H9 (cell line): ENCODE results near the gene CREB5. TPM values are rescaled to one million over a fixed set of nuclear protein-coding genes. Genes with fewer than 3 reads are reported as not detected.

Experiments used
- DNase-seq: peaks from one replicate; pipeline ENCODE4 v3.0.0-alpha.2; 2017
- H2AFZ ChIP-seq: one replicate; pipeline ENCODE4 v1.6.1; 2013; ENCODE audit warnings: mild to moderate bottlenecking, low read length, control low read depth, moderate library complexity
- H2AK5ac ChIP-seq: 2 replicates; pipeline ENCODE4 v1.6.1; 2013; ENCODE audit warnings: low read length, control low read depth, mixed read lengths; ENCODE audit not compliant: insufficient read length
- H2BK120ac ChIP-seq: one replicate; pipeline ENCODE4 v1.6.1; 2013; ENCODE audit warnings: low read depth, mild to moderate bottlenecking, low read length, control low read depth, inconsistent platforms; ENCODE audit not compliant: poor library complexity, severe bottlenecking
- H2BK12ac ChIP-seq: 2 replicates; pipeline ENCODE4 v1.6.1; 2013; ENCODE audit warnings: low read length, control low read depth, mixed read lengths, low read depth; ENCODE audit not compliant: insufficient read length
- H2BK15ac ChIP-seq: 2 replicates; pipeline ENCODE4 v1.6.1; 2013; ENCODE audit warnings: low read depth, low read length, control low read depth
- H2BK20ac ChIP-seq: one replicate; pipeline ENCODE4 v1.6.1; 2013; ENCODE audit warnings: low read depth, mild to moderate bottlenecking, low read length, control low read depth, inconsistent platforms; ENCODE audit not compliant: poor library complexity, severe bottlenecking
- H2BK5ac ChIP-seq: 2 replicates; pipeline ENCODE4 v1.6.1; 2013; ENCODE audit warnings: low read length, control low read depth, mixed read lengths; ENCODE audit not compliant: insufficient read length
- H3K14ac ChIP-seq: 2 replicates; pipeline ENCODE4 v1.6.1; 2013; ENCODE audit warnings: low read length, control low read depth; ENCODE audit not compliant: insufficient read depth
- H3K18ac ChIP-seq: 2 replicates; pipeline ENCODE4 v1.6.1; 2013; ENCODE audit warnings: low read depth, mild to moderate bottlenecking, mixed read lengths, low read length, control low read depth; ENCODE audit not compliant: insufficient read length
- H3K23ac ChIP-seq: 2 replicates; pipeline ENCODE4 v1.6.1; 2013; ENCODE audit warnings: low read length, control low read depth, mixed read lengths, low read depth; ENCODE audit not compliant: insufficient read length
- H3K23me2 ChIP-seq: 2 replicates; pipeline ENCODE4 v1.6.1; 2013; ENCODE audit warnings: low read depth, mild to moderate bottlenecking, mixed read lengths, low read length, control low read depth; ENCODE audit not compliant: insufficient read length, poor library complexity, severe bottlenecking
- H3K27ac ChIP-seq: 2 replicates; pipeline ENCODE4 v1.5.1; 2013; ENCODE audit warnings: low read length, control low read depth, mixed read lengths, low read depth; ENCODE audit not compliant: insufficient read length
- H3K27me3 ChIP-seq: 2 replicates; pipeline ENCODE4 v1.6.1; 2013; ENCODE audit warnings: low read length, control low read depth, inconsistent platforms; ENCODE audit not compliant: insufficient read depth
- H3K4ac ChIP-seq: 2 replicates; pipeline ENCODE4 v1.6.1; 2013; ENCODE audit warnings: low read depth, mild to moderate bottlenecking, control low read depth, inconsistent platforms, low read length, moderate library complexity
- H3K4me1 ChIP-seq: 2 replicates; pipeline ENCODE4 v1.6.1; 2013; ENCODE audit warnings: low read length, control low read depth, inconsistent platforms; ENCODE audit not compliant: insufficient read depth
- H3K4me2 ChIP-seq: 2 replicates; pipeline ENCODE4 v1.6.1; 2013; ENCODE audit warnings: low read length, control low read depth, mixed read lengths; ENCODE audit not compliant: insufficient read length, insufficient read depth
- H3K56ac ChIP-seq: 2 replicates; pipeline ENCODE4 v1.6.1; 2013; ENCODE audit warnings: low read depth, mild to moderate bottlenecking, mixed read lengths, low read length, control low read depth; ENCODE audit not compliant: insufficient read length
- H3K79me1 ChIP-seq: 2 replicates; pipeline ENCODE4 v1.6.1; 2013; ENCODE audit warnings: low read depth, mild to moderate bottlenecking, moderate library complexity, low read length, control low read depth, inconsistent platforms; ENCODE audit not compliant: insufficient read depth, poor library complexity, severe bottlenecking
- H3K79me2 ChIP-seq: 2 replicates; pipeline ENCODE4 v1.6.1; 2013; ENCODE audit warnings: low read length, control low read depth, inconsistent platforms; ENCODE audit not compliant: insufficient read depth
- H3K9ac ChIP-seq: 2 replicates; pipeline ENCODE4 v1.6.1; 2013; ENCODE audit warnings: low read length, control low read depth, mixed read lengths; ENCODE audit not compliant: insufficient read length; ENCODE audit errors: extremely low read depth
- H3K9me3 ChIP-seq: one replicate; pipeline ENCODE4 v1.6.1; 2013; ENCODE audit warnings: low read depth, low read length, inconsistent platforms; ENCODE audit not compliant: control insufficient read depth
- H3T11ph ChIP-seq: one replicate; pipeline ENCODE4 v1.6.1; 2013; ENCODE audit warnings: mild to moderate bottlenecking, low read length, control low read depth, inconsistent platforms
- H4K20me1 ChIP-seq: one replicate; pipeline ENCODE4 v1.6.1; 2013; ENCODE audit not compliant: control insufficient read depth, insufficient read length, insufficient read depth
- H4K5ac ChIP-seq: 2 replicates; pipeline ENCODE4 v1.6.1; 2013; ENCODE audit warnings: low read depth, mild to moderate bottlenecking, mixed read lengths, low read length, control low read depth; ENCODE audit not compliant: insufficient read length
- H4K8ac ChIP-seq: replicated peaks from 2 replicates; pipeline ENCODE4 v1.6.1; 2013; ENCODE audit warnings: low read length, control low read depth, mixed read lengths, low read depth; ENCODE audit not compliant: insufficient read length
- H4K91ac ChIP-seq: 2 replicates; pipeline ENCODE4 v1.6.1; 2013; ENCODE audit warnings: low read depth, mild to moderate bottlenecking, moderate library complexity, mixed read lengths, low read length, control low read depth; ENCODE audit not compliant: insufficient read length
- H3K27ac Mint-ChIP-seq, 3 experiments: 2 replicates in 2 of 3; 3 replicates in 1 of 3; pipeline ENCODE4 v1.8.0; 2020 to 2021; ENCODE audit warnings: mixed read lengths in 3 of 3, mild to moderate bottlenecking in 1 of 3, moderate library complexity in 1 of 3
- H3K27me3 Mint-ChIP-seq: 2 replicates; pipeline ENCODE4 v1.8.0; 2021; ENCODE audit warnings: low read depth, mild to moderate bottlenecking, moderate library complexity, mixed read lengths
- H3K36me3 Mint-ChIP-seq, 3 experiments: 2 replicates in 2 of 3; 3 replicates in 1 of 3; pipeline ENCODE4 v1.8.0; 2020 to 2021; ENCODE audit warnings: low read depth in 3 of 3, mixed read lengths in 3 of 3; ENCODE audit not compliant: insufficient read depth in 1 of 3
- H3K4me1 Mint-ChIP-seq, 2 experiments: 2 replicates each; pipeline ENCODE4 v1.8.0; 2020; ENCODE audit warnings: mixed read lengths in 2 of 2
- H3K4me3 Mint-ChIP-seq, 2 experiments: 2 replicates in 1 of 2; 3 replicates in 1 of 2; pipeline ENCODE4 v1.8.0; 2020 to 2021; ENCODE audit warnings: mild to moderate bottlenecking in 2 of 2, mixed read lengths in 2 of 2, moderate library complexity in 1 of 2
- H3K9me3 Mint-ChIP-seq, 2 experiments: 2 replicates in 1 of 2; 3 replicates in 1 of 2; pipeline ENCODE4 v1.8.0; 2020; ENCODE audit warnings: mild to moderate bottlenecking in 2 of 2, mixed read lengths in 2 of 2, moderate library complexity in 1 of 2
- WGBS: extraction: QIAGEN DNeasy Blood & Tissue Kit; methylation state at CpG from one replicate; pipeline ENCODE4 v1.1.7; 2013; ENCODE audit warnings: missing lambda C conversion rate, low lambda C conversion rate, mixed read lengths; ENCODE audit not compliant: insufficient read length; ENCODE audit errors: extremely low coverage; 5-methylcytosine and 5-hydroxymethylcytosine counted together
- total RNA-seq: library from RNA; stranded (reverse); gene quantifications from 2 replicates; pipeline ENCODE4 v1.2.1, GENCODE V29; 2021
- TF ChIP-seq, protein P1 (sequence below): fragments of 200-600 bp; sonication (generic); conservative IDR thresholded peaks from 3 replicates; pipeline ENCODE4 v1.8.0; 2021; ENCODE audit warnings: antibody characterized with exemption, mild to moderate bottlenecking

CREB5 gene
- total RNA-seq, 1 experiment from 2014 or later: 4.0 TPM

DNA sequence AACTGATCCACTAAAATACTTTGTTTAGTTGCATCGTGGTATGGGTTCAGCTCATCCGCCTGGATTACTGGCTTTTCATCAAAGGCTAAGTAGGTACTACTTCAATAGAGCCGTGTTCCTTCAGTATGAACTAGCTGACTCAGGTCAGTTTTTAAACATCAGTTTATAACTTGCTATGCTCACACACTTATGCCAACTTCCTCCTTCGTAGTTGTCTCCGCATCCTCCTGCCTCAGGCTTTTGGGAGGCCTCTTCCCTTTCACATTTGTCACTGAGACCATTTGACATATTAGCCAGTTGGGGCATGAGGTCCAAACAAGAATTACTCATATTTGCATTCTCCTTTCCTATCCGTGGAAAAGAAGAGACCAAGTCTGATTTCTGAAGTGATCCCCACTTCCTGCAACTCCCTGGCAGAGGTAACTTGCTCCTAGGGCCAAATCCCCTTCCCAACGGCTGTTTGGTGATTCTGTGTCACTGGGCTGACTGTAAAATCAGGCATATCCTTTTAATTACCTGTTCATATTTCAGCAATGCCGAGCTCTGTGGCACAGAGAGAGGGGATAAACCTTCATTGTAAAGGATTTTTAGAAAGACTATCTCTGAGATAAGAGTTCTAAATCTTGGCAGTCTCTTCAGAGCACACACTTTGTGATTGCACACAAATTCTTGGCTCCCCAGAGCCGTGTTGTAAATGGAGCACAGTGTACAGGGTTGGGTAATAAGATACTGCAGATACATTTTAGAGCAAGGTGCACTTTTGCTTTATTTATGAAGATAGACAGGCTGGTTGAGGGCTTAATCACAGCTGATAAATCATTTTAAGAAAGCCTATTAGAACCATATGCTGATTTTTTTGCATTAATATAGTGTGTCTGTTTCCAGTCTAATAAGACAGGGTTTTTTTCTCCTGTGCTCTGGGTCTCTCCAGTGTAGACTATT lies 108.0 kb downstream of the CREB5 start:
- Histone ChIP-seq H3K56ac (no peak overlapping the region), H2BK15ac (no peak overlapping the region), H3K27ac (no peak overlapping the region), H4K8ac (no peak overlapping the region), H2AK5ac (no peak overlapping the region), H3K4me2 (no peak overlapping the region), H3K4me1 (peaks cover 14% of the 10 kb centered on the region), H3K18ac (no peak overlapping the region), H3K79me1 (no peaks in the 10 kb centered on the region), H4K20me1 (no peaks in the 10 kb centered on the region), H2BK120ac (no peak overlapping the region), H3T11ph (no peak overlapping the region), H2AFZ (no peak overlapping the region), H3K23ac (no peak overlapping the region), H4K5ac (no peak overlapping the region), H3K4ac (no peak overlapping the region), H3K23me2 (no peaks in the 10 kb centered on the region), H3K27me3 (no peaks in the 10 kb centered on the region), H2BK5ac (no peak overlapping the region), H2BK20ac (no peak overlapping the region), H3K14ac (no peak overlapping the region), H3K9me3 (no peaks in the 10 kb centered on the region), H3K9ac (no peak overlapping the region), H2BK12ac (no peak overlapping the region), H3K79me2 (no peaks in the 10 kb centered on the region), H4K91ac (no peak overlapping the region)
- H3K9me3 Mint-ChIP-seq: no peaks in the 10 kb centered on the region
- no peak for DNase-seq
- no peak overlapping the region for H3K27ac Mint-ChIP-seq
- no CpG with 5 or more reads among the region's 9 CpGs for WGBS
- H3K4me3 Mint-ChIP-seq: no peak overlapping the region
- TF ChIP-seq, protein P1, sequence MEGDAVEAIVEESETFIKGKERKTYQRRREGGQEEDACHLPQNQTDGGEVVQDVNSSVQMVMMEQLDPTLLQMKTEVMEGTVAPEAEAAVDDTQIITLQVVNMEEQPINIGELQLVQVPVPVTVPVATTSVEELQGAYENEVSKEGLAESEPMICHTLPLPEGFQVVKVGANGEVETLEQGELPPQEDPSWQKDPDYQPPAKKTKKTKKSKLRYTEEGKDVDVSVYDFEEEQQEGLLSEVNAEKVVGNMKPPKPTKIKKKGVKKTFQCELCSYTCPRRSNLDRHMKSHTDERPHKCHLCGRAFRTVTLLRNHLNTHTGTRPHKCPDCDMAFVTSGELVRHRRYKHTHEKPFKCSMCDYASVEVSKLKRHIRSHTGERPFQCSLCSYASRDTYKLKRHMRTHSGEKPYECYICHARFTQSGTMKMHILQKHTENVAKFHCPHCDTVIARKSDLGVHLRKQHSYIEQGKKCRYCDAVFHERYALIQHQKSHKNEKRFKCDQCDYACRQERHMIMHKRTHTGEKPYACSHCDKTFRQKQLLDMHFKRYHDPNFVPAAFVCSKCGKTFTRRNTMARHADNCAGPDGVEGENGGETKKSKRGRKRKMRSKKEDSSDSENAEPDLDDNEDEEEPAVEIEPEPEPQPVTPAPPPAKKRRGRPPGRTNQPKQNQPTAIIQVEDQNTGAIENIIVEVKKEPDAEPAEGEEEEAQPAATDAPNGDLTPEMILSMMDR: no peak
- peaks cover 24 to 25% of the 10 kb centered on the region in 2 experiments for H3K4me1 Mint-ChIP-seq
- no peaks in the 10 kb centered on the region for H3K36me3 Mint-ChIP-seq
- peaks cover 3% of the 10 kb centered on the region; the same call in 1 of the 2 replicates for H3K27me3 Mint-ChIP-seq
